Measurements from ENCODE around the gene CLTB. TPM values are rescaled to one million over a fixed set of nuclear protein-coding genes. Genes with fewer than 3 reads are reported as not detected.

Gene CLTB
- total and polyA plus RNA-seq, 2 of the 4 experiments (the other 2 are of a cell fraction), result 87.6 to 99.9 TPM

Small RNAs within 50 kb of the gene (microRNA-seq; reads per million reads assigned to microRNA genes)
- not detected for gene AC010297.1 (ENCODE audit: insufficient read depth, insufficient read length)
- 6.2 to 30.0 reads per million in 2 experiments for gene MIR1271 (ENCODE audit: insufficient read depth in 1 of 2, insufficient read length in 1 of 2, unreplicated experiment in 1 of 2)

Small RNAs within 50 kb of the gene (small RNA-seq; reads per million reads assigned to genes)
- gene AC010297.1, result 0 reads per million in 5 experiments
- gene MIR1271, result 0 to 11.4 (median 9.5) reads per million in 5 experiments

Other genes with a start within 250 kb of the CLTB start
- gene SIMC1, start 178.1 kb downstream of the CLTB start, total RNA-seq (2012; rRNA removed), result 6.9 and 8.2 TPM in 2 replicates
- gene SIMC1, start 178.1 kb downstream of the CLTB start, polyA plus RNA-seq (2012; rRNA removed), result 11.7 and 13.4 TPM in 2 replicates
- 107 and 124 TPM in 2 replicates for gene KIAA1191, start 54.8 kb downstream of the CLTB start, total RNA-seq (2012; rRNA removed)
- 107 and 114 TPM in 2 replicates for gene KIAA1191, start 54.8 kb downstream of the CLTB start, polyA plus RNA-seq (2012; rRNA removed)
- 3.6 and 4.4 TPM in 2 replicates for gene ARL10, start 51.1 kb downstream of the CLTB start, total RNA-seq (2012; rRNA removed)
- gene ARL10, start 51.1 kb downstream of the CLTB start, polyA plus RNA-seq (2012; rRNA removed), result 5.0 and 6.0 TPM in 2 replicates
- gene NOP16, start 27.9 kb downstream of the CLTB start, total RNA-seq (2012; rRNA removed), result 28.0 and 33.3 TPM in 2 replicates
- 60.4 and 61.3 TPM in 2 replicates for gene NOP16, start 27.9 kb downstream of the CLTB start, polyA plus RNA-seq (2012; rRNA removed)
- gene HIGD2A, start 27.8 kb downstream of the CLTB start, total RNA-seq (2012; rRNA removed), result 33.3 and 35.0 TPM in 2 replicates
- gene HIGD2A, start 27.8 kb downstream of the CLTB start, polyA plus RNA-seq (2012; rRNA removed), result 131 and 146 TPM in 2 replicates
- 47.0 and 50.3 TPM in 2 replicates for gene FAF2, start 31.8 kb upstream of the CLTB start, total RNA-seq (2012; rRNA removed)
- gene FAF2, start 31.8 kb upstream of the CLTB start, polyA plus RNA-seq (2012; rRNA removed), result 31.3 and 32.9 TPM in 2 replicates
- 0.54 and 0.83 TPM in 2 replicates for gene RNF44, start 120.9 kb upstream of the CLTB start, total RNA-seq (2012; rRNA removed)
- gene RNF44, start 120.9 kb upstream of the CLTB start, polyA plus RNA-seq (2012; rRNA removed), result 12.4 and 13.2 TPM in 2 replicates
- gene CDHR2, start 132.8 kb upstream of the CLTB start, total RNA-seq (2012; rRNA removed), result not detected in 2 replicates
- gene CDHR2, start 132.8 kb upstream of the CLTB start, polyA plus RNA-seq (2012; rRNA removed), result not detected in 2 replicates
- 2.5 and 3.0 TPM in 2 replicates for gene GPRIN1, start 193.6 kb upstream of the CLTB start, total RNA-seq (2012; rRNA removed)
- 4.7 and 5.1 TPM in 2 replicates for gene GPRIN1, start 193.6 kb upstream of the CLTB start, polyA plus RNA-seq (2012; rRNA removed)
- gene SNCB, start 214.0 kb upstream of the CLTB start, total RNA-seq (2012; rRNA removed), result not detected in 2 replicates
- gene SNCB, start 214.0 kb upstream of the CLTB start, polyA plus RNA-seq (2012; rRNA removed), result 0.40 and 0.41 TPM in 2 replicates
- gene EIF4E1B, start 214.1 kb upstream of the CLTB start, total RNA-seq (2012; rRNA removed), result not detected in 2 replicates
- not detected in 2 replicates for gene EIF4E1B, start 214.1 kb upstream of the CLTB start, polyA plus RNA-seq (2012; rRNA removed)
- gene TSPAN17, start 230.9 kb upstream of the CLTB start, total RNA-seq (2012; rRNA removed), result 34.2 and 35.3 TPM in 2 replicates
- gene TSPAN17, start 230.9 kb upstream of the CLTB start, polyA plus RNA-seq (2012; rRNA removed), result 40.9 and 41.6 TPM in 2 replicates

All from IMR-90 (cell line).